OCI-LY3 (cell line): ENCODE data around the gene SEC61A2.

Source experiments
- EZH2phosphoT487 ChIP-seq: fragments of 200-600 bp; shearing (Covaris generic); IDR thresholded peaks from 2 replicates; pipeline ENCODE4 v1.6.1; 2018; ENCODE audit warnings: antibody characterized with exemption, mixed run types, low read depth
- TF ChIP-seq, protein P1 (sequence below): fragments of 200-600, 300-600 bp; sonication (generic); IDR thresholded peaks from 2 replicates; pipeline ENCODE4 v1.5.1; 2014; ENCODE audit warnings: antibody characterized with exemption, low read length, low read depth

DNA sequence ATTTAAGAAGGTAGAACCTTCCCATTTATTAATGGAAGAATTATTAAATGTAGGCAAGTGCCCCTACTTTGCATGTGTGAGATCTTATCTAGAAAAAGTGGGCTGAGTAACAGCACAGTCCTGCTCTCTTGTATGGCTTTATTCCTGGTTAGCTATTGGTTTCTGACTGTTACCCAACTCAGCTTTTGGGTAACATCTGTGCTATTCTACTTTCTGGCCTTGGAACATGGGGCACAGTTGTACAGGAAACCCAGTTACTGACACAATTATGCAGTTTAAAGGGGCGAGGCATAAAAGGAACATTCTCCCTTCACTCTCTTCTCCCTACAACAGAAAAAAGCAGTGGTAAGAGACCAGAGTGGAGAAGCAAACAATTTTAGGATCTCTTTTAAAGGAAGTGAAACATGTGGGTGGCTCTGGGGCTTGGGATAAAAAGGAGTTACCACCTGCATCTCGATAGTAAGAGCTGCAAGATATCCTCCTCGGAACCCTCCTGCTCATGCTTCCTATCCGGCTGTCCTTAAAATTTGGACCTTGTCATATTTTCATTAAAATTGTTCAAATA, 50.2 kb downstream of the SEC61A2 start:
- TF ChIP-seq, protein P1, sequence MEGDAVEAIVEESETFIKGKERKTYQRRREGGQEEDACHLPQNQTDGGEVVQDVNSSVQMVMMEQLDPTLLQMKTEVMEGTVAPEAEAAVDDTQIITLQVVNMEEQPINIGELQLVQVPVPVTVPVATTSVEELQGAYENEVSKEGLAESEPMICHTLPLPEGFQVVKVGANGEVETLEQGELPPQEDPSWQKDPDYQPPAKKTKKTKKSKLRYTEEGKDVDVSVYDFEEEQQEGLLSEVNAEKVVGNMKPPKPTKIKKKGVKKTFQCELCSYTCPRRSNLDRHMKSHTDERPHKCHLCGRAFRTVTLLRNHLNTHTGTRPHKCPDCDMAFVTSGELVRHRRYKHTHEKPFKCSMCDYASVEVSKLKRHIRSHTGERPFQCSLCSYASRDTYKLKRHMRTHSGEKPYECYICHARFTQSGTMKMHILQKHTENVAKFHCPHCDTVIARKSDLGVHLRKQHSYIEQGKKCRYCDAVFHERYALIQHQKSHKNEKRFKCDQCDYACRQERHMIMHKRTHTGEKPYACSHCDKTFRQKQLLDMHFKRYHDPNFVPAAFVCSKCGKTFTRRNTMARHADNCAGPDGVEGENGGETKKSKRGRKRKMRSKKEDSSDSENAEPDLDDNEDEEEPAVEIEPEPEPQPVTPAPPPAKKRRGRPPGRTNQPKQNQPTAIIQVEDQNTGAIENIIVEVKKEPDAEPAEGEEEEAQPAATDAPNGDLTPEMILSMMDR = no peak
- no peak for TF ChIP-seq EZH2phosphoT487
